ENCODE results near the gene SERPINB13. TPM values are rescaled to one million over a fixed set of nuclear protein-coding genes. Genes with fewer than 3 reads are reported as not detected.
"Not testable (repeated sequence)": the region's sequence is repeated elsewhere in the genome, so short reads cannot be mapped to it uniquely, and the experiment has no call there.

Gene SERPINB13
- total RNA-seq, 2 experiments from 2014 or later, result not detected

DNA sequence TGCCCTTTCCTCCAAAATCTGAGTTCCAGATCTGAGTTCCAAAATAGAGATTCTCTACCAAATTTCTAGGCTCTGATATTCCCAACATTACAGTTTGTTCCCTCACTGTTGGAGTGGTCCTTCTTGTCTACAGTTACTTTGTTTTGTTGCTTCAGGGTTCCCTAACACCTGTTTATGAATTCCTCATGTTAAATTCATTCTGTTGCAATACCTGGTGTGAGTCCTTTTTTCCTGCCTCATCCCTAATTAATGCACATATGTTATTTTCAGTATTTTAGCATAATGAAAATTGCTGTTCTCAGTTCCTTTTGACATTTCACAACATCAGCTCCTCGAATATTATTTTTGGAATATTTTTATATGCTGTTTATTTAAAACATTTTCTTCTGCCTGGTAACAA is 16.2 kb downstream of the SERPINB13 start:
- Mint-ChIP-seq H3K36me3 (no peaks in the 10 kb centered on the region), H3K4me3 (no peak overlapping the region), H3K27ac (no peak overlapping the region), H3K9me3 (ENCODE audit: low read depth) (no peaks in the 10 kb centered on the region), H3K4me1 (peaks cover 5% of the 10 kb centered on the region), H3K27me3 (peaks cover 4% of the 10 kb centered on the region)
- CTCF ChIA-PET, result no interaction called here
- DNase-seq (no peak), ATAC-seq (no peak)

DNA sequence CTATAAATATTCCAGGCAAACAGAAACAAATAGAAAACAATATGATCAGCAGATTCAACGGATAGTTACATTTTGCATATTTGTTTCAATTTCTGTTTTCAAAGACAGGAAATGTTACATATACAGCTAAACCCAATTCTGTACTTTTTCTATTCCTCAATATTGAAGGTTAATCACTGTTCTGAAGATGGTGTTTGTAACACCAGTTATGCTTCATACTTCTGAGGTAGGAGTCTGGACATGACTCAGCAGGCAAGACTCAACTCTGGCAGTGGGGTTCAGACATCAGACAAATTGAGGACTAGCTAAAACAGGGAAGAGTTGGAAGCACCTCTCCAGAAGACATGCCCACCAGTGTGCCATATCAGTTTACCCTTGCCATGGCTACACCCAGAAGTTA is 16.6 kb downstream of the SERPINB13 start:
- DNase-seq, result no peak
- Mint-ChIP-seq H3K27ac (no peak overlapping the region), H3K27me3 (peaks cover 4% of the 10 kb centered on the region), H3K4me3 (no peak overlapping the region), H3K9me3 (ENCODE audit: low read depth) (no peaks in the 10 kb centered on the region), H3K4me1 (peaks cover 5% of the 10 kb centered on the region), H3K36me3 (no peaks in the 10 kb centered on the region)
- CTCF ChIA-PET, result no interaction called here
- ATAC-seq, result no peak

DNA sequence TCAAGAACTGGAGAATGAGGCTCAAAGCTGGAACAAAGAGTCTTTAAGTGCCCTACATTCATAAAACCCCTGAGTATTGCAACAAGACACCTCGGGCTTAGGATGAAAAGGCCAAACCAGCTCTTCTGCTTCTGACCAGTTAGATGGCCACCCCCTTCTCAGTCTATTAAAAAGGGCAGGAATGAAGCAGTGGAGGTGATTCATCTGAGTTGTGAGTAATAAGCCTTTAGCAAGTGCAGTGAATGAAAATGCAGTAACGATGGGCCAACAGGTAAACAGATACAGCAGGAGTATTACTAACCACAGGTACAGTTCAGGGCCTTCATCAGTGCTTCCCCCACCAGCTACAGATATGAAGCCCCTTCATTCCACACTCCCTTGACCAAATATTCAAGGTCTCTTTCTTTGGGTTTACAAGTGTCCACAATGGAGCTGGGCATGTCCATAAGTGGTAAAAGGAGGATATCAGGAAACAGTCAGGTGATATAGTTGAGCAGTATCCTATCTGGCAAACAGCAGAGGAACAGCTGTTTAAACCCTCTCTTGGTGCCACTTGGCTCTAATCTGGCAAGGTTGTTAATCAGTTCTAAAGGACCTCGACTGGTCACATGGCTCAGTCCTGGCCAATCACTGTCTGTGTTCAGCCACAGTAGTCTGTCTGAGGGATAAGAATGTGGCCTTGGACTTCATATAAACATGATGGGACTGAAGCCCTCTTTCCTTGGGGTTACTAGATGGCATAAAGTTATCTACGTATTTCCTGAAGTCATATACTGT is 17.8 kb downstream of the SERPINB13 start:
- no peaks in the 10 kb centered on the region for H3K9me3 Mint-ChIP-seq (ENCODE audit: low read depth)
- peaks cover 5% of the 10 kb centered on the region for H3K4me1 Mint-ChIP-seq
- peaks cover 4% of the 10 kb centered on the region for H3K27me3 Mint-ChIP-seq
- CTCF ChIA-PET, result no interaction called here
- no peaks in the 10 kb centered on the region for H3K36me3 Mint-ChIP-seq
- no peak overlapping the region for H3K4me3 Mint-ChIP-seq
- DNase-seq, result no peak
- H3K27ac Mint-ChIP-seq, result no peak overlapping the region
- no peak for ATAC-seq

DNA sequence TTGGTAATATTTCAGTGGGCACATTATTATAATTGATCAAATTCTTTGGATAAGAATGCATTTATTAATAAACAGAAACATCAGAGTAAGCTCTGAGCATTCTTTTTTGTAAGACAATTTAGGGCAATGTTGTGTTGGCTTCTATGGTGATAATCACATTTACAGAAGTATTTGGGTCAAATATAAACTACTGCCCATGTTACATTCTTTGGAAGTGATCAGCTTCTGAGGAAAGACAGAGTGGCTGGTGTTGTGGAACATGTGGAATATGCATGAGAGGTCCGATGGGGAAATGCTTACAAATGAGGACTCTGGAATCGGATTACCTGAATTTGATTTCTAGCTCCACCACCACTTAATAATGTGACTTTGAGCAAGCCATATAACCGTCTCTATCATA is 19.4 kb downstream of the SERPINB13 start:
- peaks cover 6% of the 10 kb centered on the region for H3K27me3 Mint-ChIP-seq

DNA sequence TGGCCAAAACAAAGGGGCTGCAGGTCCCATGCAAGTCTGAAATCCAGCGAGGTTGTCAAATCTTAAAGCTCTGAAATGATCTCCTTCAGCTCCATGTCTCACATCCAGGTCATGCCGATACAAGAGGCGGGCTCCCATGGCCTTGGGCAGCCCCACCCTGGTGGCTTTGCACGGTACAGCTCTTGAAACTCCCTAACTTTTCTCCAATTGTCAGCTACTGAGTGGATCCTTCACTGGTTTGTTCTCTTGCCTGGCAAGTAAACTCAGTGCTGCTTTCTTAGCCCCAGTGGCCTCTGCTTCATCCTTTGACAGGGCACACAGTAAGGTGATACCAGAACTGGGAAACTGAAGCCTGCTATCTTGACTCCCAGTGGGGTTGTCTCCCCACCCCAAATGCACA is 26.3 kb downstream of the SERPINB13 start:
- no peak overlapping the region for H3K27ac Mint-ChIP-seq
- H3K36me3 Mint-ChIP-seq, result no peaks in the 10 kb centered on the region
- no peak for ATAC-seq
- CTCF ChIA-PET, result no interaction called here
- H3K4me3 Mint-ChIP-seq, result no peak overlapping the region
- H3K9me3 Mint-ChIP-seq (ENCODE audit: low read depth), result no peaks in the 10 kb centered on the region
- H3K27me3 Mint-ChIP-seq, result peaks cover 3% of the 10 kb centered on the region
- no peaks in the 10 kb centered on the region for H3K4me1 Mint-ChIP-seq
- DNase-seq, result no peak

More for the DNA sequence above, 19.4 kb downstream of the SERPINB13 start:
- CTCF ChIA-PET, result no interaction called here
- DNase-seq (no peak), ATAC-seq (no peak)
- H3K9me3 Mint-ChIP-seq (ENCODE audit: low read depth), result no peaks in the 10 kb centered on the region
- H3K4me3 Mint-ChIP-seq, result no peak overlapping the region
- H3K36me3 Mint-ChIP-seq, result no peaks in the 10 kb centered on the region
- peaks cover 5% of the 10 kb centered on the region for H3K4me1 Mint-ChIP-seq
- H3K27ac Mint-ChIP-seq, result no peak overlapping the region

GRCh38 chr18:63617049-63617914 is 30.1 kb downstream of the SERPINB13 start:
- no peaks in the 10 kb centered on the region for H3K9me3 Mint-ChIP-seq (ENCODE audit: low read depth)
- no peaks in the 10 kb centered on the region for H3K27me3 Mint-ChIP-seq
- CTCF ChIA-PET, result no interaction called here
- DNase-seq (no peak), ATAC-seq (no peak)
- H3K4me3 Mint-ChIP-seq, result no peak overlapping the region
- H3K4me1 Mint-ChIP-seq, result no peaks in the 10 kb centered on the region
- H3K36me3 Mint-ChIP-seq, result no peaks in the 10 kb centered on the region
- H3K27ac Mint-ChIP-seq, result no peak overlapping the region

GRCh38 chr18:63617915-63618234 is 30.7 kb downstream of the SERPINB13 start:
- ATAC-seq (no peak), DNase-seq (no peak)
- H3K4me1 Mint-ChIP-seq, result no peaks in the 10 kb centered on the region
- no peaks in the 10 kb centered on the region for H3K9me3 Mint-ChIP-seq (ENCODE audit: low read depth)
- H3K4me3 Mint-ChIP-seq, result no peak overlapping the region
- no peaks in the 10 kb centered on the region for H3K36me3 Mint-ChIP-seq
- no peak overlapping the region for H3K27ac Mint-ChIP-seq
- CTCF ChIA-PET, result no interaction called here
- no peaks in the 10 kb centered on the region for H3K27me3 Mint-ChIP-seq

- CTCF ChIA-PET, result no interaction called here
- ATAC-seq, result no peak
- Mint-ChIP-seq H3K9me3 (ENCODE audit: low read depth) (peaks cover 7% of the 10 kb centered on the region), H3K4me1 (no peaks in the 10 kb centered on the region), H3K36me3 (no peaks in the 10 kb centered on the region), H3K27me3 (no peaks in the 10 kb centered on the region), H3K27ac (no peak overlapping the region), H3K4me3 (no peak overlapping the region)
- no peak for DNase-seq
Measured at GRCh38 chr18:63619661-63620060, 32.5 kb downstream of the SERPINB13 start.

GRCh38 chr18:63624863-63625262 is 37.7 kb downstream of the SERPINB13 start:
- Mint-ChIP-seq H3K27me3 (no peaks in the 10 kb centered on the region), H3K9me3 (ENCODE audit: low read depth) (peaks cover 21% of the 10 kb centered on the region), H3K4me3 (no peak overlapping the region), H3K36me3 (no peaks in the 10 kb centered on the region), H3K27ac (no peak overlapping the region), H3K4me1 (no peaks in the 10 kb centered on the region)
- ATAC-seq (no peak), DNase-seq (no peak)
- CTCF ChIA-PET, result no interaction called here

DNA sequence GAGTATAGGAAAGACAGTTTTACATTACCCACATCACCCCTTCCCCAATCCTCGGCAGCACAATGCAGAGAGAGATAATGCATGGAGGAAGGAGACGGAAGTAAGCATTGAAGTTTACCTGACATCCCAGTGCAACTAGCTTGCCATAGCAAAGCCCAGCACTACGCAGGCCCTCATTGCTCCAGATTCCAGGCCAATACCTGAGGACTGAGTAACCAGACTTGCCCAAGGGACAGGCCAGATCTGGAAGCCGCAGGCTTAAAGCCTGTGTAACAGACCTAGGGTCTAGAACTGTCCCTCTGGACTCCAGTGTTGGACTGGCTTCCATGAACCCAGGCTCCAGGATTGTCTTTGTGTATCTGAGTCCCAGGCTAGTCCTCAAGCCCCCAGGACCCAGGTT is 39.3 kb downstream of the SERPINB13 start:
- no peaks in the 10 kb centered on the region for H3K36me3 Mint-ChIP-seq
- peaks cover 21% of the 10 kb centered on the region for H3K9me3 Mint-ChIP-seq (ENCODE audit: low read depth)
- no peaks in the 10 kb centered on the region for H3K4me1 Mint-ChIP-seq
- no peak overlapping the region for H3K4me3 Mint-ChIP-seq
- H3K27ac Mint-ChIP-seq, result no peak overlapping the region
- CTCF ChIA-PET, result no interaction called here
- ATAC-seq (no peak), DNase-seq (no peak)
- H3K27me3 Mint-ChIP-seq, result no peaks in the 10 kb centered on the region

GRCh38 chr18:63627819-63628218 is 40.7 kb downstream of the SERPINB13 start:
- Mint-ChIP-seq H3K9me3 (ENCODE audit: low read depth) (peaks cover 23% of the 10 kb centered on the region), H3K4me3 (no peak overlapping the region), H3K27me3 (no peaks in the 10 kb centered on the region), H3K27ac (no peak overlapping the region), H3K36me3 (no peaks in the 10 kb centered on the region), H3K4me1 (no peaks in the 10 kb centered on the region)
- DNase-seq (no peak), ATAC-seq (no peak)
- CTCF ChIA-PET, result no interaction called here

- no peak for DNase-seq
- Mint-ChIP-seq H3K4me3 (no peak overlapping the region), H3K4me1 (no peaks in the 10 kb centered on the region), H3K27ac (no peak overlapping the region), H3K9me3 (ENCODE audit: low read depth) (no peaks in the 10 kb centered on the region), H3K27me3 (no peaks in the 10 kb centered on the region), H3K36me3 (no peaks in the 10 kb centered on the region)
- no peak for ATAC-seq
- CTCF ChIA-PET, result no interaction called here
Measured at GRCh38 chr18:63637703-63638102, 50.6 kb downstream of the SERPINB13 start.

DNA sequence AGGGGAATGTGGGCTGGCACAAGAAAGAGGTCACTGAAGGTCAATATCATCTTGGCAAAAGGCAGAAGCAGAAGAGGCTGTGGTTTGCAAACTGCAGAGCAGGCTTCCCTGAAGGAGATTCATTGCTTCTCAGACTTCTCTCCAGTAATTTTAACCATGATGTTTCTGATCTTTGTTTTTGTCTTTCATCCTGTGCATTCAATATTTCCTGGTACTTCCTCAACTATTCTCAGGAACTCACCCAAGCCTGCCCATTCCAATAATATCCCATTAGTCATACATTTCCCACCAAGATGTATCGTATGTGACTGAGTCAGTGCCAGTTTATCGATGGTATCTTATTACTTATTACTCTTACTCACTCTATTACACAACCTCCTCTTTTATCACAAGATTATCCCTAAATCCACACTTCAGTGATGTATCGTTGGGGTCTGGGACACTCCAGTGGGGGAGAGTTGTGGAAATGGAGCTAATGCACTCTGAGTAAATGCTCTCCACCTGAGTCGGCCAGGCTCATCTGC is 54.1 kb downstream of the SERPINB13 start:
- not testable (repeated sequence) for ATAC-seq

More for the DNA sequence above, 54.1 kb downstream of the SERPINB13 start:
- H3K27ac Mint-ChIP-seq; CTCF ChIA-PET; H3K4me3 Mint-ChIP-seq; H3K4me1 Mint-ChIP-seq; DNase-seq; H3K36me3 Mint-ChIP-seq; H3K9me3 Mint-ChIP-seq (ENCODE audit: low read depth); H3K27me3 Mint-ChIP-seq: not testable (repeated sequence)
